ENCODE results near the gene NR1H2. TPM values are rescaled to one million over a fixed set of nuclear protein-coding genes. Genes with fewer than 3 reads are reported as not detected.

NR1H2 gene
- total and polyA plus RNA-seq, 10 of the 15 experiments (the other 5 are each of a cell fraction or from before 2014, with no cell fraction given) = 0.05 to 54.2 (median 35.1) TPM

- DNase-seq (ENCODE audit: low read depth, low spot score) (no peak), ATAC-seq (no peak), FAIRE-seq (no peak)
- Histone ChIP-seq H3K4me3 (peak overlapping the region; percentile 90), H2AFZ (ENCODE audit: control insufficient read depth, low read depth, low read length) (no peak overlapping the region), H4K20me1 (ENCODE audit: control insufficient read depth, insufficient read depth) (no peaks in the 10 kb centered on the region), H3K9ac (ENCODE audit: control insufficient read depth, insufficient read depth, low read length) (no peak overlapping the region), H3K27ac (ENCODE audit: control insufficient read depth, insufficient read depth) (peak overlapping the region; percentile 60), H3K4me1 (ENCODE audit: control insufficient read depth, insufficient read depth, low read length) (peaks cover 13% of the 10 kb centered on the region), H3K27me3 (replicated peaks in 1 of 2; ENCODE audit: control insufficient read depth in 2 of 2, insufficient read depth in 2 of 2, low read length in 1 of 2) (no peaks in the 10 kb centered on the region), H3K4me2 (ENCODE audit: control insufficient read depth, insufficient read depth) (peak overlapping the region; percentile 86), H3K79me2 (ENCODE audit: control insufficient read depth, insufficient read depth, low read length) (peaks cover 49% of the 10 kb centered on the region), H3K36me3 (ENCODE audit: control insufficient read depth in 2 of 2, insufficient read depth in 2 of 2, low read length in 1 of 2) (peaks cover 7 to 17% of the 10 kb centered on the region in 2 experiments), H3K9me3 (replicated peaks; ENCODE audit: control insufficient read depth, insufficient read depth, low read length) (peaks cover 14% of the 10 kb centered on the region)
- BruUV-seq (replicated peaks) = no TSS peak
- ChIA-PET SMC1A (ENCODE audit: uncharacterized antibody, unreplicated experiment) (interaction anchor here (1.1 to 2.6 kb wide), 10 partner anchors 8 to 167 kb away, joined by 3 to 20 read pairs (median 7); partner anchors contain the start of gene KCNC3), POLR2A (interaction anchor here (0.6 to 5.8 kb wide), 5 partner anchors 8 to 389 kb away, joined by 3 to 38 read pairs (median 7); partner anchors contain the start of gene KCNC3), CTCF (interaction anchor here (0.6 to 5.5 kb wide), 7 partner anchors 8 to 120 kb away, joined by 3 to 29 read pairs (median 5); partner anchors contain the start of gene KCNC3), RAD21 (ENCODE audit: unreplicated experiment) (interaction anchor here (0.8 to 5.9 kb wide), 8 partner anchors 7 to 78 kb away, joined by 3 to 36 read pairs (median 6); partner anchors contain the start of genes KCNC3 and SPIB)
- in situ Hi-C loops (cut with MboI) (loop anchor here (25.0 kb wide), 1 partner anchor 1022 kb away; the partner anchor contains the start of genes CLDND2, ETFB and NKG7), intact Hi-C loops (cut with micrococcal nuclease; ENCODE audit: unreplicated experiment) (no loop called here)
- TF ChIP-seq ESRRA (IDR thresholded peaks at IDR 0.05; ENCODE audit: low read length) (no peak), ATF7 (IDR thresholded peaks at IDR 0.05; ENCODE audit: low read depth) (peak; percentile 33; the same call in 1 of the 2 replicates), ATF2 (IDR thresholded peaks at IDR 0.05; ENCODE audit: low read length) (no peak), TAF1 (IDR thresholded peaks at IDR 0.05; ENCODE audit: borderline replicate concordance, low read depth, low read length) (no peak), SP1 (IDR thresholded peaks at IDR 0.05; ENCODE audit: low read depth, low read length) (no peak), KDM1A (IDR thresholded peaks at IDR 0.05; ENCODE audit: borderline replicate concordance) (no peak), MYB (IDR thresholded peaks at IDR 0.05; ENCODE audit: borderline replicate concordance, low read depth, low read length) (no peak), CUX1 (IDR thresholded peaks at IDR 0.05; ENCODE audit: insufficient replicate concordance, low read depth, low read length) (no peak), RAD21 (IDR thresholded peaks at IDR 0.05; ENCODE audit: insufficient read depth, low read depth, low read length) (no peak), ZBTB40 (IDR thresholded peaks at IDR 0.05; ENCODE audit: borderline replicate concordance) (no peak), GABPA (IDR thresholded peaks at IDR 0.05; ENCODE audit: low read depth) (no peak)
- TF ChIP-seq, protein P1, sequence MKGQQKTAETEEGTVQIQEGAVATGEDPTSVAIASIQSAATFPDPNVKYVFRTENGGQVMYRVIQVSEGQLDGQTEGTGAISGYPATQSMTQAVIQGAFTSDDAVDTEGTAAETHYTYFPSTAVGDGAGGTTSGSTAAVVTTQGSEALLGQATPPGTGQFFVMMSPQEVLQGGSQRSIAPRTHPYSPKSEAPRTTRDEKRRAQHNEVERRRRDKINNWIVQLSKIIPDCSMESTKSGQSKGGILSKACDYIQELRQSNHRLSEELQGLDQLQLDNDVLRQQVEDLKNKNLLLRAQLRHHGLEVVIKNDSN (IDR thresholded peaks at IDR 0.05; ENCODE audit: borderline replicate concordance, extremely low read length, insufficient read depth, low read depth, low read length) = no peak
Measured at GRCh38 chr19:50340331-50340730, 35.9 kb upstream of the NR1H2 start.

Data from GM12878 (cell line).